Stimulated activated naive CD8-positive, alpha-beta T cell treated with anti-CD3 and anti-CD28 coated beads, Interleukin-15, Interleukin-2, amounts not matched to agents 100 U/mL and 50 U/mL, for 24 hours (primary cell): ENCODE measurements around the gene IMP4.
A peak's percentile ranks its signal among the peaks of the same experiment; 100 is the strongest.

ENCODE experiments used
- ATAC-seq: fragments of 150-1000 bp; cut with Tn5 transposase; one replicate; pipeline ENCODE4 v1.10.0; 2021
- DNase-seq: peaks from one replicate; pipeline ENCODE4 v3.0.0; 2021

Gene IMP4

GRCh38 chr2:130378206-130378897 is 35.7 kb downstream of the IMP4 start:
- no peak for ATAC-seq
- DNase-seq = no peak

- DNase-seq (no peak), ATAC-seq (no peak)
Observed at GRCh38 chr2:130378898-130379214, 36.2 kb downstream of the IMP4 start.

- DNase-seq = peak; percentile 37
Observed at GRCh38 chr2:130380096-130380934, 37.6 kb downstream of the IMP4 start.

GRCh38 chr2:130381145-130381544 is 38.4 kb downstream of the IMP4 start:
- ATAC-seq (no peak), DNase-seq (no peak)

More at GRCh38 chr2:130380096-130380934, 37.6 kb downstream of the IMP4 start:
- ATAC-seq = peak; percentile 84

- ATAC-seq (no peak), DNase-seq (no peak)
Observed at GRCh38 chr2:130381619-130382018, 38.9 kb downstream of the IMP4 start.

- DNase-seq (no peak), ATAC-seq (no peak)
Observed at GRCh38 chr2:130382313-130382917, 39.7 kb downstream of the IMP4 start.

GRCh38 chr2:130385709-130386108 is 43.0 kb downstream of the IMP4 start:
- DNase-seq (no peak), ATAC-seq (no peak)

- ATAC-seq (no peak), DNase-seq (no peak)
Observed at GRCh38 chr2:130387071-130387400, 44.3 kb downstream of the IMP4 start.

- ATAC-seq = no peak
- DNase-seq = no peak
Observed at GRCh38 chr2:130387804-130388203, 45.1 kb downstream of the IMP4 start.

GRCh38 chr2:130388221-130388907 is 45.7 kb downstream of the IMP4 start:
- DNase-seq = no peak
- no peak for ATAC-seq

- DNase-seq (no peak), ATAC-seq (no peak)
Observed at GRCh38 chr2:130389358-130389757, 46.7 kb downstream of the IMP4 start.

GRCh38 chr2:130389783-130390182 is 47.1 kb downstream of the IMP4 start:
- no peak for DNase-seq
- ATAC-seq = no peak

GRCh38 chr2:130390460-130391057 is 47.9 kb downstream of the IMP4 start:
- ATAC-seq (no peak), DNase-seq (no peak)

- DNase-seq = peak; percentile 84
- peak; percentile 98 for ATAC-seq
Observed at GRCh38 chr2:130391058-130391871, 48.6 kb downstream of the IMP4 start.

GRCh38 chr2:130391872-130392670 is 49.4 kb downstream of the IMP4 start:
- ATAC-seq (no peak), DNase-seq (peak; percentile 38)

GRCh38 chr2:130393318-130393910 is 50.7 kb downstream of the IMP4 start:
- no peak for ATAC-seq
- DNase-seq = no peak
